ENCODE results near the gene RFPL3.

- TF ChIP-seq POLR2AphosphoS5 (IDR thresholded peaks at IDR 0.05; ENCODE audit: low read depth, low read length) (no peak), POLR2A (IDR thresholded peaks at IDR 0.05; ENCODE audit: low read depth, low read length) (no peak), TAF1 (IDR thresholded peaks at IDR 0.05; ENCODE audit: borderline replicate concordance, low read depth, low read length) (no peak)
Observed at GRCh38 chr22:32375678-32376450, 18.2 kb downstream of the RFPL3 start.

Measured in GM12892 (cell line).